Measurements from ENCODE around the gene PIEZO1. TPM values are rescaled to one million over a fixed set of nuclear protein-coding genes. Genes with fewer than 3 reads are reported as not detected.

The PIEZO1 gene
- total and polyA plus RNA-seq, 9 of the 15 experiments (the other 6 are each of a cell fraction or from before 2014, with no cell fraction given) = 3.6 to 432 (median 131) TPM

DNA sequence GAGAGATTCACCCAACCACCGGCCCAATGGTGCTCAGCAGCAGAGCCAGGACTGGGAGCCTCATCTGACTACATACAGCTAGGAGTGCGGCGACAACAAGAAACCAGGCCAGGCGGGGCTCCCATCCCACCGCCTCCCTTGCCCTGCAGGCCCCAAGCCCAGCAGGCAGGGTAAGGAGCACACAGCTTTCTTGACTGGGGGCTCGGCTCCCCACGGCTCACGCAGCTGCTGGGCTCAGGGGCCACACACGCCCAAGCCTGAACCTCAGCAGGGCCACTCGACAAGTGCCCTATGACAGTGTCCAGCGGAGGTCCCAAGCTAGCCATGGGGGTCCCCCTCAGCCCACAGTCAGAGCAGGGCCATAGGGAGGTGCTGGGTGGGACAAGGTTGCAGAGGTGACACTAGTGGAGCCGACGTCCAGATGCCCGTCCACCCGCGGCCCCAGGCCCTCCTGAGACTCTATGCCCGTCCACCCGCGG is 13.7 kb downstream of the PIEZO1 start (continued):
- TF ChIP-seq, protein P1, sequence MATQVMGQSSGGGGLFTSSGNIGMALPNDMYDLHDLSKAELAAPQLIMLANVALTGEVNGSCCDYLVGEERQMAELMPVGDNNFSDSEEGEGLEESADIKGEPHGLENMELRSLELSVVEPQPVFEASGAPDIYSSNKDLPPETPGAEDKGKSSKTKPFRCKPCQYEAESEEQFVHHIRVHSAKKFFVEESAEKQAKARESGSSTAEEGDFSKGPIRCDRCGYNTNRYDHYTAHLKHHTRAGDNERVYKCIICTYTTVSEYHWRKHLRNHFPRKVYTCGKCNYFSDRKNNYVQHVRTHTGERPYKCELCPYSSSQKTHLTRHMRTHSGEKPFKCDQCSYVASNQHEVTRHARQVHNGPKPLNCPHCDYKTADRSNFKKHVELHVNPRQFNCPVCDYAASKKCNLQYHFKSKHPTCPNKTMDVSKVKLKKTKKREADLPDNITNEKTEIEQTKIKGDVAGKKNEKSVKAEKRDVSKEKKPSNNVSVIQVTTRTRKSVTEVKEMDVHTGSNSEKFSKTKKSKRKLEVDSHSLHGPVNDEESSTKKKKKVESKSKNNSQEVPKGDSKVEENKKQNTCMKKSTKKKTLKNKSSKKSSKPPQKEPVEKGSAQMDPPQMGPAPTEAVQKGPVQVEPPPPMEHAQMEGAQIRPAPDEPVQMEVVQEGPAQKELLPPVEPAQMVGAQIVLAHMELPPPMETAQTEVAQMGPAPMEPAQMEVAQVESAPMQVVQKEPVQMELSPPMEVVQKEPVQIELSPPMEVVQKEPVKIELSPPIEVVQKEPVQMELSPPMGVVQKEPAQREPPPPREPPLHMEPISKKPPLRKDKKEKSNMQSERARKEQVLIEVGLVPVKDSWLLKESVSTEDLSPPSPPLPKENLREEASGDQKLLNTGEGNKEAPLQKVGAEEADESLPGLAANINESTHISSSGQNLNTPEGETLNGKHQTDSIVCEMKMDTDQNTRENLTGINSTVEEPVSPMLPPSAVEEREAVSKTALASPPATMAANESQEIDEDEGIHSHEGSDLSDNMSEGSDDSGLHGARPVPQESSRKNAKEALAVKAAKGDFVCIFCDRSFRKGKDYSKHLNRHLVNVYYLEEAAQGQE (IDR thresholded peaks at IDR 0.05; ENCODE audit: borderline replicate concordance) = no peak
- TF ChIP-seq, protein P1 (CRISPR knock-in tag; IDR thresholded peaks at IDR 0.05; ENCODE audit: low read depth) = peak; percentile 34; the same call in 1 of the 2 replicates
- TF ChIP-seq, protein P2, sequence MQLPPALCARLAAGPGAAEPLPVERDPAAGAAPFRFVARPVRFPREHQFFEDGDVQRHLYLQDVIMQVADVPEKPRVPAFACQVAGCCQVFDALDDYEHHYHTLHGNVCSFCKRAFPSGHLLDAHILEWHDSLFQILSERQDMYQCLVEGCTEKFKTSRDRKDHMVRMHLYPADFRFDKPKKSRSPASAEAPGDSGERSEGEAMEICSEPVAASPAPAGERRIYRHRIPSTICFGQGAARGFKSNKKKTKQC (CRISPR knock-in tag; IDR thresholded peaks at IDR 0.05) = peak; percentile 31; the same call in 1 of the 2 replicates
- TF ChIP-seq TCF7 (IDR thresholded peaks at IDR 0.05; ENCODE audit: borderline replicate concordance) (0 out of 2 replicates have a peak, but pooled peaks have one; percentile 5), ZNF551 (CRISPR knock-in tag; IDR thresholded peaks at IDR 0.05) (no peak), SMARCA5 (IDR thresholded peaks at IDR 0.05) (peak; percentile 69; the same call in 1 of the 2 replicates), ATF7 (IDR thresholded peaks at IDR 0.05) (0 out of 2 replicates have a peak, but pooled peaks have one; percentile 2), FOXK2 (conservative IDR thresholded peaks at IDR 0.05 in 1 of 2, IDR thresholded peaks at IDR 0.05 in 1 of 2; ENCODE audit: low read depth in 2 of 2) (no peak), ERF (CRISPR knock-in tag; IDR thresholded peaks at IDR 0.05) (no peak), MAZ (CRISPR knock-in tag; conservative IDR thresholded peaks at IDR 0.05 in 1 of 2, IDR thresholded peaks at IDR 0.05 in 1 of 2) (0 out of 4 replicates have a peak, but pooled peaks of 1 of the 2 experiments have one; percentile 6), DMBX1 (CRISPR knock-in tag; IDR thresholded peaks at IDR 0.05; ENCODE audit: borderline replicate concordance) (peak; percentile 16; the same call in 1 of the 2 replicates), TAF15 (IDR thresholded peaks at IDR 0.05; ENCODE audit: low read depth, low read length) (no peak)
- TF ChIP-seq, protein P3, sequence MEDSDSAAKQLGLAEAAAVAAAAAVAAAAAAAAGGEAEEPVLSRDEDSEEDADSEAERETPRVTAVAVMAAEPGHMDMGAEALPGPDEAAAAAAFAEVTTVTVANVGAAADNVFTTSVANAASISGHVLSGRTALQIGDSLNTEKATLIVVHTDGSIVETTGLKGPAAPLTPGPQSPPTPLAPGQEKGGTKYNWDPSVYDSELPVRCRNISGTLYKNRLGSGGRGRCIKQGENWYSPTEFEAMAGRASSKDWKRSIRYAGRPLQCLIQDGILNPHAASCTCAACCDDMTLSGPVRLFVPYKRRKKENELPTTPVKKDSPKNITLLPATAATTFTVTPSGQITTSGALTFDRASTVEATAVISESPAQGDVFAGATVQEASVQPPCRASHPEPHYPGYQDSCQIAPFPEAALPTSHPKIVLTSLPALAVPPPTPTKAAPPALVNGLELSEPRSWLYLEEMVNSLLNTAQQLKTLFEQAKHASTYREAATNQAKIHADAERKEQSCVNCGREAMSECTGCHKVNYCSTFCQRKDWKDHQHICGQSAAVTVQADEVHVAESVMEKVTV (CRISPR knock-in tag; IDR thresholded peaks at IDR 0.05) = no peak
